Neural crest cell (in vitro differentiated cells): ENCODE measurements around the gene PLAAT4. TPM values are rescaled to one million over a fixed set of nuclear protein-coding genes. Genes with fewer than 3 reads are reported as not detected.
"Not testable (repeated sequence)": the region's sequence is repeated elsewhere in the genome, so short reads cannot be mapped to it uniquely, and the experiment has no call there.

Experiments
- DNase-seq: peaks from one replicate; pipeline ENCODE4 v3.0.0; 2021; ENCODE audit warnings: low read depth, mixed read lengths, low spot score
- H3K27ac Mint-ChIP-seq: one replicate; pipeline ENCODE4 v1.8.0; 2021; ENCODE audit warnings: mild to moderate bottlenecking, mixed read lengths; ENCODE audit not compliant: unreplicated experiment
- H3K27me3 Mint-ChIP-seq: 2 replicates; pipeline ENCODE4 v1.8.0; 2021; ENCODE audit warnings: low read depth, mild to moderate bottlenecking, mixed read lengths
- H3K36me3 Mint-ChIP-seq: 2 replicates; pipeline ENCODE4 v1.8.0; 2021; ENCODE audit warnings: low read depth, mild to moderate bottlenecking, mixed read lengths
- H3K4me1 Mint-ChIP-seq: 2 replicates; pipeline ENCODE4 v1.8.0; 2021; ENCODE audit warnings: mixed read lengths
- H3K4me3 Mint-ChIP-seq: one replicate; pipeline ENCODE4 v1.8.0; 2021; ENCODE audit warnings: mild to moderate bottlenecking, mixed read lengths
- H3K9me3 Mint-ChIP-seq: 2 replicates; pipeline ENCODE4 v1.8.0; 2021; ENCODE audit warnings: mixed read lengths
- total RNA-seq: library from RNA; stranded (reverse); gene quantifications from 2 replicates; pipeline ENCODE4 v1.2.1, GENCODE V29; 2021
- TF ChIP-seq, protein P1 (sequence below): fragments of 200-600 bp; sonication (generic); conservative IDR thresholded peaks from 2 replicates; pipeline ENCODE4 v1.5.0; 2021; ENCODE audit warnings: antibody characterized with exemption, mild to moderate bottlenecking

PLAAT4 gene
- total RNA-seq, 1 donor from 2014 or later = not detected

DNA sequence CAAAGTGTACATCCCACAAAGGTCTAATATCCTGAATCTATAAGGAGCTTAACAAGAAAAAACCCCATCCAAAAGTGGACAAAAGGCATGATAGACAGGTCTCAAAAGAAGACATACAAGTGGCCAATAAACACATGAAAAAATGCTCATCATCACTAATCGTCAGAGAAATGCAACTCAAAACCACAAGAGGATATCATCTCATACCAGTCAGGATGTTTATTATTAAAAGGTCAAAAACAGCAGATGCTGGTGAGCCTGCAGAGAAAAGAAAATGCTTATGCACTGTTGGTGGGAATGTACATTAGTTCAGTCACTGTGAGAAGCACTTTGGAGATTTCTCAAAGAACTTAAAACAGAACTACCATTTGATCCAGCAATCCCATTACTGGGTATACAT lies 18.1 kb upstream of the PLAAT4 start:
- H3K9me3 Mint-ChIP-seq = peaks cover 3% of the 10 kb centered on the region
- H3K27me3 Mint-ChIP-seq = peaks cover 4% of the 10 kb centered on the region
- H3K4me3 Mint-ChIP-seq = no peak overlapping the region
- no peak for DNase-seq
- H3K4me1 Mint-ChIP-seq = no peaks in the 10 kb centered on the region
- TF ChIP-seq, protein P1, sequence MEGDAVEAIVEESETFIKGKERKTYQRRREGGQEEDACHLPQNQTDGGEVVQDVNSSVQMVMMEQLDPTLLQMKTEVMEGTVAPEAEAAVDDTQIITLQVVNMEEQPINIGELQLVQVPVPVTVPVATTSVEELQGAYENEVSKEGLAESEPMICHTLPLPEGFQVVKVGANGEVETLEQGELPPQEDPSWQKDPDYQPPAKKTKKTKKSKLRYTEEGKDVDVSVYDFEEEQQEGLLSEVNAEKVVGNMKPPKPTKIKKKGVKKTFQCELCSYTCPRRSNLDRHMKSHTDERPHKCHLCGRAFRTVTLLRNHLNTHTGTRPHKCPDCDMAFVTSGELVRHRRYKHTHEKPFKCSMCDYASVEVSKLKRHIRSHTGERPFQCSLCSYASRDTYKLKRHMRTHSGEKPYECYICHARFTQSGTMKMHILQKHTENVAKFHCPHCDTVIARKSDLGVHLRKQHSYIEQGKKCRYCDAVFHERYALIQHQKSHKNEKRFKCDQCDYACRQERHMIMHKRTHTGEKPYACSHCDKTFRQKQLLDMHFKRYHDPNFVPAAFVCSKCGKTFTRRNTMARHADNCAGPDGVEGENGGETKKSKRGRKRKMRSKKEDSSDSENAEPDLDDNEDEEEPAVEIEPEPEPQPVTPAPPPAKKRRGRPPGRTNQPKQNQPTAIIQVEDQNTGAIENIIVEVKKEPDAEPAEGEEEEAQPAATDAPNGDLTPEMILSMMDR = no peak
- H3K27ac Mint-ChIP-seq = no peak overlapping the region
- H3K36me3 Mint-ChIP-seq = no peaks in the 10 kb centered on the region

DNA sequence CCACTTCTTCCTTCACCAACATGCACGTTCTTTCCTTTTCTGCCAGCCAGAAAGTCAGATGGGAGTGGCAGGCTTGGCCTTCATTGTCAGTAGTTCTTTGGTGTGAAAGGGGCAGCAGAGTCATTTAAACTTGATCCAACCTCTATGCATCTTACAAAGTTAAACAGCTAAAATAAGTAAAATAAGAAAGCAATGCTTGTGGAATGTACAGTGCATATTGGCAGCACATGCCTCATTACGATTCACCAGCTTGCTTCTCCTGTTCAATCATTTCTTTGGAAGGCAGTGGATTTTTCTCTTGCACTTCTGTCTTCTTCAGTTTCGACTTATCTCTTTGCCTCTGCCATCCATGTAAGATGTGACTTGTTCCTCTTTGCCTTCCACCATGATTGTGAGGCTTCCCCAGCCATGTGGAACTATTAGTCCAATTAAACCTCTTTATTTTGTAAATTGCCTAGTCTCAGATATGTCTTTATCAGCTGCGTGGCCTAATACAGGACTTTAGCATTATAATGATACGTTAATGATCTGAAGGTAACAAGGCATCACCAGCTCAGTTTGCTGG lies 15.9 kb upstream of the PLAAT4 start:
- Mint-ChIP-seq H3K4me3 (no peak overlapping the region), H3K27me3 (peaks cover 6% of the 10 kb centered on the region), H3K4me1 (no peaks in the 10 kb centered on the region), H3K9me3 (peaks cover 4% of the 10 kb centered on the region), H3K36me3 (no peaks in the 10 kb centered on the region), H3K27ac (no peak overlapping the region)
- TF ChIP-seq, protein P1 = no peak
- no peak for DNase-seq

DNA sequence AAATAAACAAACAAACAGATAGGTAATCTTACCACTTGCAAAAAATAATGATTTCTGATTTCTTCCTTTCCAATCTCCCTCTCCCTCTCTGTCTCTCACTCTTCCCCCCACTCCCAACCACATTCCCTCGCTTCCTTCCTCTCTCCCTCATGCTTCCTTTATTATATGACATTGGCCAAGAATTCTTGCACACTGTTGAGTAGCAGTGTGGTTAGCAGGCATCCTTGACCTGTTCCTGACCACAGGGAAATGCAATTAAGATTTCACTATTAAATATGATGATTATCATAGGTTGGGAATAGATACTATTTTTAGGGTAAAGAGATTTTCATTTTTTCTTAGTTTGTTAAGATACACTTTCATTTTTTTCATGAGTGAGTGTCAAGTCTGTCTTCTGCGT lies 14.7 kb upstream of the PLAAT4 start:
- H3K4me3 Mint-ChIP-seq = no peak overlapping the region
- H3K9me3 Mint-ChIP-seq = peaks cover 4% of the 10 kb centered on the region

DNA sequence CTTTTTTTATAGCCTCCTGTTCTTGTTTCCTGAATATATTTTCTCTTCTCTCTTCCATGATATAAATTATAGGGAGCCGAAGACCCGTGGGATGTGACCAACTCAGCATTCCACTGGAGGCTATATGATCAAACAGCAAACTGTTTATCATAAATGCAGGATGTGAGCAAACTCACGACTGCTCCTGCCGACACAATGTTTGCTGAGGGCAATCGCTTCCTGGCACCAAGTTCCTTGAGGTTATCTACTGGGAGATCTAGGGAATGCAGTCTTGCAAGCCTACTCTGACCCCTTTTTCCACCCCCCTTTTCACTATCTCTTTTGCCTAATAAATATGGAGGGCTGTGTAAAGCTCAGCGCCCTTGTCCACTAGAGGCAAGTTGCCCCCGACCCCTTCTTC lies 13.5 kb upstream of the PLAAT4 start:
- Mint-ChIP-seq H3K4me1 (no peaks in the 10 kb centered on the region), H3K9me3 (peaks cover 4% of the 10 kb centered on the region), H3K27me3 (peaks cover 13% of the 10 kb centered on the region), H3K27ac (no peak overlapping the region), H3K4me3 (no peak overlapping the region), H3K36me3 (no peaks in the 10 kb centered on the region)
- no peak for DNase-seq
- TF ChIP-seq, protein P1 = no peak

More for the DNA sequence above, 14.7 kb upstream of the PLAAT4 start:
- Mint-ChIP-seq H3K27me3 (peaks cover 6% of the 10 kb centered on the region), H3K36me3 (no peaks in the 10 kb centered on the region), H3K4me1 (no peaks in the 10 kb centered on the region), H3K27ac (no peak overlapping the region)
- no peak for DNase-seq
- TF ChIP-seq, protein P1 = no peak

DNA sequence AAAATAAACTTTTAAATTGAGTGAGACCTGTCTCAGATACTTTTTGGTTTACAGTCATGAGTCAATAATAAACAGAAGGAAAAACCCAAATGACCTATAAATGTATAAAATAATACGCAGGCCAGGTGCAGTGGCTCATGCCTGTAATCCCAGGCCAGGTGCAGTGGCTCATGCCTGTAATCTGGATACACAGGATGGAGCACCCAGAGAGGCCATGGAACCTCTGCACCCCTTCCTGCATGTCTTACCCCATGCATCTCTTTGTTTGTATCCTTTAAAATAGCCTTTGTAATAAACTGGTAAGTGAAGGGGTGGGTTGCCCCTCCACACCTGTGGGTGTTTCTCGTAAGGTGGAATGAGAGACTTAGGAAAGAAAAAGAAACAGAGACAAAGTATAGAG lies 8.9 kb upstream of the PLAAT4 start:
- no peak overlapping the region for H3K4me3 Mint-ChIP-seq
- H3K36me3 Mint-ChIP-seq = no peaks in the 10 kb centered on the region
- no peak for DNase-seq
- H3K9me3 Mint-ChIP-seq = peaks cover 4% of the 10 kb centered on the region
- H3K27ac Mint-ChIP-seq = no peak overlapping the region
- TF ChIP-seq, protein P1 = no peak
- H3K4me1 Mint-ChIP-seq = peaks cover 15% of the 10 kb centered on the region
- H3K27me3 Mint-ChIP-seq = peaks cover 42% of the 10 kb centered on the region

DNA sequence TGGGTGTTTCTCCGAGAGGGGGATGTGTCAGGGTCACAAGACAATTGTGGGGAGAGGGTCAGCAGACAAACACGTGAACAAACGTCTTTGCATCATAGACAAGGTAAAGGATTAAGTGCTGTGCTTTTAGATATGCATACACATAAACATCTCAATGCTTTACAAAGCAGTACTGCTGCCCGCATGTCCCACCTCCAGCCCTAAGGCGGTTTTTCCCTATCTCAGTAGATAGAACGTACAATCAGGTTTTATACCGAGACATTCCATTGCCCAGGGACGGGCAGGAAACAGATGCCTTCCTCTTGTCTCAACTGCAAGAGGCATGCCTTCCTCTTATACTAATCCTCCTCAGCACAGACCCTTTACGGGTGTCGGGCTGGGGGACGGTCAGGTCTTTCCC lies 8.5 kb upstream of the PLAAT4 start:
- Mint-ChIP-seq H3K27me3 (peaks cover 41% of the 10 kb centered on the region), H3K4me1 (peaks cover 15% of the 10 kb centered on the region)
- DNase-seq, H3K4me3 Mint-ChIP-seq, H3K36me3 Mint-ChIP-seq, H3K27ac Mint-ChIP-seq, H3K9me3 Mint-ChIP-seq: not testable (repeated sequence)

DNA sequence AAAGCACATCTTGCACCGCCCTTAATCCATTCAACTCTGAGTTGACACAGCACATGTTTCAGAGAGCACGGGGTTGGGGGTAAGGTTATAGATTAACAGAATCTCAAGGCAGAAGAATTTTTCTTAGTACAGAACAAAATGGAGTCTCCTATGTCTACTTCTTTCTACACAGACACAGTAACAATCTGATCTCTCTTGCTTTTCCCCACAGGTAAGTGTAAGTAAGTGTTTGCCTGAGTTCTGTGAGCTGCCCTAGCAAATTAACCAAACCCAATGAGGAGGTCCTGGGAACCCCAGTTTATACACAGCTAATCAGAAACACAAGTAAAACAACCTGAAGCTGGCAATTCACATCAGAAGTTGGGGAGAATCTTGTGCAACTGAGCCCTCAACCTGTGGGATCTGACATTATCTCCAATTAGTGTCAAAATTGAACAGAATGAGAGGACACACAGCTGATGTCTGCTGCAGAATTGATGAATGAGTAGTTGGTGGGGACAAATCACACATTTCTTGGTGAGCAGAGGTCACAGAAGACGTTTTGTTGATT lies 7.8 kb upstream of the PLAAT4 start:
- H3K27ac Mint-ChIP-seq, DNase-seq, H3K9me3 Mint-ChIP-seq, H3K36me3 Mint-ChIP-seq, H3K4me3 Mint-ChIP-seq: not testable (repeated sequence)
- Mint-ChIP-seq H3K4me1 (peaks cover 15% of the 10 kb centered on the region), H3K27me3 (peaks cover 42% of the 10 kb centered on the region)

DNA sequence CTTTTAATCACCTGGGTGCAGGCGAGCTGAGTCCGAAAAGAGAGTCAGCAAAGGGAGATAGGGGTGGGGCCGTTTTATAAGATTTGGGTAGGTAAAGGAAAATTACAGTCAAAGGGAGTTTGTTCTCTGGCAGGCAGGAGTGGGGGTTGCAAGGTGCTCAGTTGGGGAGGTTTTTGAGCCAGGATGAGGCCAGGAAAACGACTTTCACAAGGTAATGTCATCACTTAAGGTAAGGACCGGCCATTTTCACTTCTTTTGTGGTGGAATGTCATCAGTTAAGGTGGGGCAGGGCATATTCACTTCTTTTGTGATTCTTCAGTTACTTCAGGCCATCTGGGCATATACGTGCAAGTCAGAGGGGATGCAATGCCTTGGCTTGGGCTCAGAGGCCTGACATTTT lies 7.2 kb upstream of the PLAAT4 start:
- peaks cover 15% of the 10 kb centered on the region for H3K4me1 Mint-ChIP-seq
- not testable (repeated sequence) for H3K9me3 Mint-ChIP-seq, DNase-seq, H3K27ac Mint-ChIP-seq, H3K36me3 Mint-ChIP-seq, H3K4me3 Mint-ChIP-seq
- H3K27me3 Mint-ChIP-seq = peaks cover 46% of the 10 kb centered on the region
